NCI-H69 (cell line): ENCODE data around the gene ATAD1.

Experiments
- DNase-seq: peaks from one replicate; lab custom pipeline; 2025; lab: John Stamatoyannopoulos, UW

Gene ATAD1

GRCh38 chr10:87713707-87714106, 104.3 kb downstream of the ATAD1 start:
- DNase-seq, result no peak

GRCh38 chr10:87712913-87713616, 105.0 kb downstream of the ATAD1 start:
- no peak for DNase-seq

GRCh38 chr10:87707254-87707653, 110.8 kb downstream of the ATAD1 start:
- no peak for DNase-seq

- no peak for DNase-seq
Observed at GRCh38 chr10:87706731-87707130, 111.3 kb downstream of the ATAD1 start.

- DNase-seq, result peak; percentile 0
Observed at GRCh38 chr10:87705339-87705738, 112.7 kb downstream of the ATAD1 start.

GRCh38 chr10:87703771-87704170, 114.3 kb downstream of the ATAD1 start:
- DNase-seq, result no peak

GRCh38 chr10:87702973-87703294, 115.1 kb downstream of the ATAD1 start:
- no peak for DNase-seq

- DNase-seq, result peak; percentile 30
Observed at GRCh38 chr10:87702260-87702972, 115.6 kb downstream of the ATAD1 start.
